ENCODE results near the gene PIGP. TPM values are rescaled to one million over a fixed set of nuclear protein-coding genes. Genes with fewer than 3 reads are reported as not detected.

Gene PIGP
- total and polyA plus RNA-seq, 10 of the 15 experiments (the other 5 are each of a cell fraction or from before 2014, with no cell fraction given): 17.0 to 65.0 (median 29.5) TPM

GRCh38 chr21:37041706-37042271 is 31.1 kb downstream of the PIGP start:
- Histone ChIP-seq H3K4me3 (no peak overlapping the region), H3K27me3 (replicated peaks in 1 of 2; ENCODE audit: control insufficient read depth in 2 of 2, insufficient read depth in 2 of 2, low read length in 1 of 2) (no peaks in the 10 kb centered on the region), H3K9me3 (replicated peaks; ENCODE audit: control insufficient read depth, insufficient read depth, low read length) (no peaks in the 10 kb centered on the region), H4K20me1 (ENCODE audit: control insufficient read depth, insufficient read depth) (no peaks in the 10 kb centered on the region), H3K4me2 (ENCODE audit: control insufficient read depth, insufficient read depth) (no peak overlapping the region), H3K36me3 (ENCODE audit: control insufficient read depth in 2 of 2, insufficient read depth in 2 of 2, low read length in 1 of 2) (no peaks in the 10 kb centered on the region), H3K4me1 (ENCODE audit: control insufficient read depth, insufficient read depth, low read length) (0 out of 2 replicates have a peak, but pooled peaks cover 3% of the 10 kb centered on the region), H3K79me2 (ENCODE audit: control insufficient read depth, insufficient read depth, low read length) (no peaks in the 10 kb centered on the region), H3K27ac (ENCODE audit: control insufficient read depth, insufficient read depth) (no peak overlapping the region), H2AFZ (ENCODE audit: control insufficient read depth, low read depth, low read length) (no peak overlapping the region), H3K9ac (ENCODE audit: control insufficient read depth, insufficient read depth, low read length) (no peak overlapping the region)
- DNase-seq (ENCODE audit: low read depth, low spot score) (no peak), FAIRE-seq (no peak), ATAC-seq (no peak)
- intact Hi-C loops (cut with micrococcal nuclease; ENCODE audit: unreplicated experiment) (no loop called here), in situ Hi-C loops (cut with MboI) (no loop called here)
- CTCF ChIA-PET: no interaction called here
- WGBS (ENCODE audit: insufficient coverage, insufficient replicate concordance, low lambda C conversion rate, missing lambda C conversion rate): 59% methylated on average over 4 of the region's 4 CpGs
- no TSS peak for BruUV-seq (replicated peaks)
- POLR2A ChIA-PET: no interaction called here
- SMC1A ChIA-PET (ENCODE audit: uncharacterized antibody, unreplicated experiment): no interaction called here
- TF ChIP-seq FOS (IDR thresholded peaks at IDR 0.05; ENCODE audit: borderline replicate concordance, extremely low read depth, insufficient read length) (no peak), CHD2 (IDR thresholded peaks at IDR 0.05; ENCODE audit: borderline replicate concordance, low read depth, low read length) (no peak), PML (IDR thresholded peaks at IDR 0.05; ENCODE audit: low read length) (no peak), SMARCA5 (IDR thresholded peaks at IDR 0.05) (no peak), IKZF2 (IDR thresholded peaks at IDR 0.05) (no peak), BACH1 (IDR thresholded peaks at IDR 0.05; ENCODE audit: borderline replicate concordance) (no peak), NR2C2 (IDR thresholded peaks at IDR 0.05; ENCODE audit: borderline replicate concordance, control insufficient read depth, insufficient read length, low read depth) (no peak), ESRRA (IDR thresholded peaks at IDR 0.05; ENCODE audit: low read length) (no peak), BRCA1 (IDR thresholded peaks at IDR 0.05; ENCODE audit: low read depth, low read length) (no peak), CREM (IDR thresholded peaks at IDR 0.05; ENCODE audit: low read depth) (no peak), CREB1 (IDR thresholded peaks at IDR 0.05; ENCODE audit: low read depth) (no peak), NFXL1 (IDR thresholded peaks at IDR 0.05; ENCODE audit: borderline replicate concordance) (no peak), BCL11A (IDR thresholded peaks at IDR 0.05; ENCODE audit: low read depth, low read length) (no peak)
- RAD21 ChIA-PET (ENCODE audit: unreplicated experiment): no interaction called here
